ENCODE results near the gene INAVA.

The INAVA gene

DNA sequence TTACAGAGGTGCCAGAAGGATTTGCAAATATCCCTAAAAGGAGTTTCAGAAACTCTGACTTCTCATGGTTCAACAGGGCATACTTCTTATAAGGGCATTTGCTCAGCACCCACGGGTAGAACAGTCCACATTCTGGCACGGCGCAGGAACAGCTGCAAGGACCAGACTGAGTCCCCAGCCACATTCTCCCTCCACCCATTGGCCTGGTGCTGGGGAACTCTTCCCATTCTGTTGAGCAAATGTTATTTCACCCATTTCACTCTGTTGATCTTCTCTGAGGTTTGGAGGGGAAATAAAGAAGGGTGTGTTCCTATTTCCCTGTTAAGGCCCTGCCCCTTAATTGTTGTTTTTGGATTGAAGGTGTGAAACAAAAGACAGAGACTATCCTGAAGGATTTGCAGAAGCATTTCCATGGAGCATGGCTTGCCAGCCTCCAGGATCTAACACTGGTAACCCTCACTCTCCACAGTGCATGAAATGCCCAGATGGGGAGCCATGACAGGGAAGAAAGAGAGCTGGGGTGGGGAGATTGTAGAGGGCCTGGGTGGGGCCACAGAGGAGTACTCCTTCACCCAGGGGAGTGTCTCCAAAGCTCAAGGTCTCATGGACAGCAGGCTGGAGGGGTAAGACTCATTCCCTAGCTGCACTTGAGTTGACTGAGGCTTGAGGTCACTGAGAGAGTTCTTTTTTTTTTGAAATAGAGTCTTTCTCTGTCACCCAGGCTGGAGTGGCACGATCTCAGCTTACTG lies 35.0 kb downstream of the INAVA start:
- TF ChIP-seq, protein P1, sequence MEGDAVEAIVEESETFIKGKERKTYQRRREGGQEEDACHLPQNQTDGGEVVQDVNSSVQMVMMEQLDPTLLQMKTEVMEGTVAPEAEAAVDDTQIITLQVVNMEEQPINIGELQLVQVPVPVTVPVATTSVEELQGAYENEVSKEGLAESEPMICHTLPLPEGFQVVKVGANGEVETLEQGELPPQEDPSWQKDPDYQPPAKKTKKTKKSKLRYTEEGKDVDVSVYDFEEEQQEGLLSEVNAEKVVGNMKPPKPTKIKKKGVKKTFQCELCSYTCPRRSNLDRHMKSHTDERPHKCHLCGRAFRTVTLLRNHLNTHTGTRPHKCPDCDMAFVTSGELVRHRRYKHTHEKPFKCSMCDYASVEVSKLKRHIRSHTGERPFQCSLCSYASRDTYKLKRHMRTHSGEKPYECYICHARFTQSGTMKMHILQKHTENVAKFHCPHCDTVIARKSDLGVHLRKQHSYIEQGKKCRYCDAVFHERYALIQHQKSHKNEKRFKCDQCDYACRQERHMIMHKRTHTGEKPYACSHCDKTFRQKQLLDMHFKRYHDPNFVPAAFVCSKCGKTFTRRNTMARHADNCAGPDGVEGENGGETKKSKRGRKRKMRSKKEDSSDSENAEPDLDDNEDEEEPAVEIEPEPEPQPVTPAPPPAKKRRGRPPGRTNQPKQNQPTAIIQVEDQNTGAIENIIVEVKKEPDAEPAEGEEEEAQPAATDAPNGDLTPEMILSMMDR (IDR thresholded peaks at IDR 0.05): no peak

DNA sequence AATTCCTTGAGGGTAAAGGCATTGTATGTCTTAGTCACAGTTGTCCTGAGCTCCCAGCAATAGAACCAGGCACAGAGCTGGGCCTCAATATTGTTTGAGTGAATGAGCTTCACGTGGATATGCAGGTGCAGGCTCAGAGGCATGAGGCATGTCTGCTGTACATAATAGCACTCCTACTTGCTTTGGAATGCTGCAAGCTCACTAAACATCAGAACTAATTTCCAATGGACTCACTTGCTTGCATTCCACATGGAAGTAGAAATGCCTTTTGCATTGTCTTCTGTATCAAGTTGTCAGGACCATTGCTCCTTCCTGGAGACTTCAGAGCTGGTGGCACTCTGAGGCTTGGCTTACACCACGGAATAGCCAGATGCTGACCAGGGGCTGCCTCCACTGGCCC lies 37.1 kb downstream of the INAVA start:
- TF ChIP-seq, protein P1 (IDR thresholded peaks at IDR 0.05): no peak

DNA sequence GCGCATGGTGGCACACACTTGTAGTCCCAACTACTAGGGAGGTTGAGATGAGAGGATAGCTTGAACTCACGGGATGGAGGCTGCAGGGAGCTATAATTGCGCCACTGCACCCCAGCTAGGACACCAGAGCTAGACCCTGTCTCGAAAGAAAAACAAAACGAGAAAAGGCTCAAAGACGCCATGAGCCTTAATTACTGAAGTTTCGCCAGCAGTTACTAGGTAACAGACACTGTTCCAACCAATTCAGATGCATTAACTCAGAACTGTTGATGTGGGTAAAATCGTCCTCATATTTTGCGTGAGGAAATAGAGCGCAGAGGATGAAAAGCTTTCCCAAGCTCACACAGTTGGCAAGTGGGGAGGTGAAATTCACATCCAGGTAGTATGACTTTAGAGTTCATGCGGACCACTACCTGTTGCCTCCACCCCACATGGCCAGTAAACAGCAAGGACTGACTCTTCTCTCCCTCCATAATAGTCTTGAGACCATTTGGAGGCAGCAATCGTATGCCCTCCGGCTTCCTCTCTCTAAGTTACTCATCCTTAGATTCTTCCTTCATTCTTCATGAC lies 40.1 kb downstream of the INAVA start:
- TF ChIP-seq, protein P1 (IDR thresholded peaks at IDR 0.05): no peak

DNA sequence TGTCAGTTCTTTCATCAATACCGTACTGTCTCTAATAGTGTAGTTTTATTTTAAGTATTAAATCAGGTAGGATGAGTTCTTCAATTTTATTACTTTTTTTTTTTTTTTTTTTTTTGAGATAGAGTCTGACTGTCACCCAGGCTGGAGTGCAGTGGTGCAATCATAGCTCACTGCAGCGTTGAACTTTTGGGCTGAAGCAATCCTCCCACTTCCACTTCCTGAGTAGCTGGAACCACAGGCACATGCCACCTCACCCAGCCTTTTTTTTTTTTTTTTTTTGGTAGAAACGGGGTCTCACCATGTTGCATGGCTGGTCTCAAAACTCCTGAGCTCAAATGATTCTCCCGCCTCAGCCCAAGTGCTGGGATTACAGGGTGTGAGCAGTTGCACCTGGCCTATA lies 44.3 kb downstream of the INAVA start:
- TF ChIP-seq, protein P1 (IDR thresholded peaks at IDR 0.05): no peak

DNA sequence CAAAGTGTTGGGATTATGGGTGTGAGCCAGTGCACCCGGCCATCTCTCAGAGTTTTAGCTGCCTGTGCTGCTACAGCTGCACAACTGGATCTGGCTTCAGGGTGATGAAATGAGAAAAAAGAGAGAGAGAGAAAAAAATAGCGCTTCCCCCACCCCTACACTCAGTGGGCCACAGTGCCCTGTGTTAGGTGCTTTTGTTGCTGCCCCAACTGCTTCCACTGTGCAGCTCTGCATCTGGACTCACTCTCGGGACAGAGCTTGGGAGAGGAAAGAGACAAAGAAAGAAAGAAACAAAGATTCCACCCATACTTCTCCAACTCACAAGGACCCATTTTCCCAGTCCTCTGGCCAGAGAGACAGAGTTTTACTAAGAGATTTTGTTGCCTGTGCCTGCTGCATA lies 50.4 kb downstream of the INAVA start:
- TF ChIP-seq, protein P1 (IDR thresholded peaks at IDR 0.05): no peak

DNA sequence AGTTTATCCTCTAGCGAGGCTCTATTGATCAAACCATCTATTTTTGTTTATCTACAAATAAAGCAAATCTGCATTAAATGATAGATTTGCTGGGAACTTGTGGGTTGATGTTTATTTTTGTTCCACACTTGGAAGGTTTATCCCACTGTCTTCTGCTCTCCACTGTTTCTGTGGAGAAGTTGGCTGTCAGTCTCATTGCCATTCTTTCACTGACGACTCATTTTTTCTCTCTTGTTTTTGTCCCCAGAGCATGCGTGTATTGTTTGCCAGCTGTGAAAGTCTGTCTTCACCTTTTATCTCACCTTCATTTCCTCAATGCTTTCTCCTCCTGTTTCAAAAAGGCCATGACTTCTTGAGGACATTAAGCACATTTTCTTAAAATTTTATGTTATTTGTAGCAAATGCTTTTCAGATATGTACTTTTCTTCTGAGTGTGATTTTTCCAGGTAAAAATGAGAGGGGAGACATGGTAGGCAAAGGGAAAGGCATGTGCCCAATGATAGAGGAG lies 52.4 kb downstream of the INAVA start:
- TF ChIP-seq, protein P1 (IDR thresholded peaks at IDR 0.05): no peak

DNA sequence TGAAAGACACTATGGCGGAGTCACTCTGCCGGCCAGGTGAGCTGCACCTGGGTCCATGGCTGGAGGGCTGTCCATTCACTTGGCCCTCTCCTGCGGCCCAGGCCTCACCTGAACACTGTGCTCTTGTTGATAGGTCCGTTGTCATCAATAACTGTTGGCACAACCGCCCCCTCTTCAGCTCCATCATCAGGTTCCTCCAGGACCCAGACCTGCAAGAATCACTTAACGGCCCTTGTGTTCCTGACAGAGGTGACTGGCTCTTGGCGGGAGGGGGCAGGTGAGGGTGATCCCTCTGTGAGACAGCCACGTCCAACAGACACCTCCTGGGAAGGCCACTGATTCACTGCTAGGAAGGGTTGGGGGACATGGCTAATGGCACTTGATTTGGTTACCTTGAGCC lies 54.9 kb downstream of the INAVA start:
- TF ChIP-seq, protein P1 (IDR thresholded peaks at IDR 0.05): no peak

All from LNCAP (cell line).